Measurements from ENCODE around the gene TPST1. TPM values are rescaled to one million over a fixed set of nuclear protein-coding genes. Genes with fewer than 3 reads are reported as not detected.

Gene TPST1
- total RNA-seq, 1 experiment from 2014 or later = 15.0 TPM

- H3K27me3 Mint-ChIP-seq (ENCODE audit: low read depth) = peaks cover 16% of the 10 kb centered on the region
- H3K36me3 Mint-ChIP-seq = no peaks in the 10 kb centered on the region
- no peak overlapping the region; the same call in 1 of the 2 replicates for H3K27ac Mint-ChIP-seq
- ATAC-seq = no peak
- CTCF ChIA-PET = no interaction called here
- DNase-seq (ENCODE audit: low spot score) = no peak
- H3K4me1 Mint-ChIP-seq = peaks cover 8% of the 10 kb centered on the region; the same call in 1 of the 2 replicates
- H3K4me3 Mint-ChIP-seq = no peak overlapping the region
- no peak for TF ChIP-seq TP53 (CRISPR knock-in tag; IDR thresholded peaks at IDR 0.05)
- no peak for TF ChIP-seq ZNF281 (CRISPR knock-in tag; IDR thresholded peaks at IDR 0.05)
- TF ChIP-seq SMAD4 (CRISPR knock-in tag; IDR thresholded peaks at IDR 0.05) = no peak
- no peak for TF ChIP-seq NFATC4 (CRISPR knock-in tag; IDR thresholded peaks at IDR 0.05)
- no peak for TF ChIP-seq NFE2L1 (CRISPR knock-in tag; IDR thresholded peaks at IDR 0.05)
- TF ChIP-seq PRDM15 (CRISPR knock-in tag; IDR thresholded peaks at IDR 0.05) = no peak
- no peak for TF ChIP-seq ZNF317 (CRISPR knock-in tag; IDR thresholded peaks at IDR 0.05; ENCODE audit: borderline replicate concordance, low read depth)
- no peak for TF ChIP-seq ZNF512 (CRISPR knock-in tag; IDR thresholded peaks at IDR 0.05; ENCODE audit: borderline replicate concordance)
- no peak for TF ChIP-seq ZNF532 (CRISPR knock-in tag; IDR thresholded peaks at IDR 0.05; ENCODE audit: borderline replicate concordance)
- TF ChIP-seq CDX4 (CRISPR knock-in tag; IDR thresholded peaks at IDR 0.05; ENCODE audit: borderline replicate concordance) = no peak
- no peak for TF ChIP-seq RORB (CRISPR knock-in tag; IDR thresholded peaks at IDR 0.05)
- no peak for TF ChIP-seq NR2C2 (CRISPR knock-in tag; IDR thresholded peaks at IDR 0.05)
- H3K9me3 Mint-ChIP-seq = peaks cover 4% of the 10 kb centered on the region
- POLR2A ChIA-PET = no interaction called here
These were observed 204.4 kb downstream of the TPST1 start for GRCh38 chr7:66409493-66409892.

Other genes with a start within 250 kb of the TPST1 start
- gene GUSB, start 223.1 kb upstream of the TPST1 start, total RNA-seq (2021) = 40.8 to 45.4 TPM (median 42.3 TPM) in 3 replicates
- 29.5 to 31.9 TPM (median 29.8 TPM) in 3 replicates for gene ASL, start 129.5 kb upstream of the TPST1 start, total RNA-seq (2021)
- 20.3 to 23.3 TPM (median 21.2 TPM) in 3 replicates for gene CRCP, start 90.5 kb upstream of the TPST1 start, total RNA-seq (2021)